Keratinocyte (primary cell): ENCODE results near the gene WARS2. TPM values are rescaled to one million over a fixed set of nuclear protein-coding genes. Genes with fewer than 3 reads are reported as not detected.

ENCODE experiments used
- DNase-seq: peaks from one replicate; pipeline ENCODE4 v3.0.0-alpha.2; 2011; ENCODE audit warnings: low read depth, missing footprints, low spot score
- FAIRE-seq: peaks from 2 replicates; lab custom pipeline; 2011; peaks lifted over from hg19 to GRCh38; lab: Jason Lieb, UNC
- H2AFZ ChIP-seq: 2 replicates; pipeline ENCODE4 v1.6.0; 2012; ENCODE audit warnings: low read length, control low read depth, inconsistent platforms; ENCODE audit not compliant: control insufficient read depth
- H3K27ac ChIP-seq: 2 replicates; pipeline ENCODE4 v1.5.1; 2011; ENCODE audit warnings: low read length; ENCODE audit not compliant: control insufficient read depth, insufficient read depth
- H3K27me3 ChIP-seq: 3 replicates; pipeline ENCODE4 v1.6.0; 2011; ENCODE audit warnings: low read length; ENCODE audit not compliant: control insufficient read depth, insufficient read depth; ENCODE audit errors: extremely low read depth
- H3K36me3 ChIP-seq, 2 experiments: 2 replicates in 1 of 2; 3 replicates in 1 of 2; pipeline ENCODE4 v1.5.1; 2011; ENCODE audit warnings: low read length in 2 of 2, mild to moderate bottlenecking in 1 of 2; ENCODE audit not compliant: control insufficient read depth in 2 of 2, insufficient read depth in 2 of 2; ENCODE audit errors: extremely low read depth in 1 of 2
- H3K4me1 ChIP-seq: 3 replicates; pipeline ENCODE4 v1.5.1; 2011; ENCODE audit warnings: low read length; ENCODE audit not compliant: control insufficient read depth, insufficient read depth; ENCODE audit errors: extremely low read depth
- H3K4me2 ChIP-seq: 3 replicates; pipeline ENCODE4 v1.6.0; 2011; ENCODE audit warnings: low read depth, low read length; ENCODE audit not compliant: control insufficient read depth, insufficient read depth; ENCODE audit errors: extremely low read depth
- H3K4me3 ChIP-seq, 3 experiments: fragments of 200-600 bp in 1 of 3; sonication (generic) in 1 of 3; 2 replicates in 2 of 3; 3 replicates in 1 of 3; pipeline ENCODE4 v1.5.1; 2011 to 2016; ENCODE audit warnings: low read length in 3 of 3, mild to moderate bottlenecking in 3 of 3, control low read depth in 2 of 3, inconsistent platforms in 1 of 3, low read depth in 1 of 3, mixed read lengths in 1 of 3, mixed run types in 1 of 3, moderate library complexity in 1 of 3; ENCODE audit not compliant: control insufficient read depth in 2 of 3, insufficient read depth in 2 of 3; ENCODE audit errors: extremely low read depth in 1 of 3
- H3K79me2 ChIP-seq: 2 replicates; pipeline ENCODE4 v1.6.0; 2012; ENCODE audit warnings: low read length; ENCODE audit not compliant: control insufficient read depth, insufficient read depth
- H3K9ac ChIP-seq: 3 replicates; pipeline ENCODE4 v1.6.0; 2011; ENCODE audit warnings: low read length; ENCODE audit not compliant: control insufficient read depth, insufficient read depth; ENCODE audit errors: extremely low read depth
- H3K9me1 ChIP-seq: 3 replicates; pipeline ENCODE4 v1.6.0; 2011; ENCODE audit warnings: low read length; ENCODE audit not compliant: control insufficient read depth, insufficient read depth; ENCODE audit errors: extremely low read depth
- H3K9me3 ChIP-seq: 2 replicates; pipeline ENCODE4 v1.5.1; 2012; ENCODE audit warnings: low read depth, low read length; ENCODE audit not compliant: control insufficient read depth
- H4K20me1 ChIP-seq: 3 replicates; pipeline ENCODE4 v1.6.0; 2011; ENCODE audit warnings: low read length; ENCODE audit not compliant: control insufficient read depth, insufficient read depth; ENCODE audit errors: extremely low read depth
- CTCF ChIP-seq, 3 experiments: IDR thresholded peaks in 1 of 3; conservative IDR thresholded peaks in 1 of 3; optimal IDR thresholded peaks in 1 of 3; 2 replicates in 2 of 3; 3 replicates in 1 of 3; pipeline versions ENCODE3 to v1.5.1; 2011; ENCODE audit warnings: low read length in 3 of 3, mild to moderate bottlenecking in 3 of 3, moderate library complexity in 2 of 3, control low read depth in 1 of 3, inconsistent platforms in 1 of 3; ENCODE audit not compliant: insufficient read depth in 2 of 3; ENCODE audit errors: extremely low read depth in 1 of 3
- EZH2 ChIP-seq: IDR thresholded peaks from one replicate; pipeline ENCODE4 v1.6.1; 2012; ENCODE audit warnings: inconsistent platforms, mild to moderate bottlenecking, low read length, moderate library complexity
- dilution Hi-C: fragments of 300-500 bp; cut with MboI; formaldehyde crosslinking; loops from one replicate; pipeline ENCODE4 v1.7.0; 2020; ENCODE audit warnings: low sequenced_read_pairs; ENCODE audit not compliant: extremely low pct_ligation_motif_present
- polyA plus RNA-seq, 5 experiments: library from polyadenylated mRNA; depleted of rRNA in 3 of 5; stranded (reverse) in 3 of 5; stranded (forward) in 1 of 5; unstranded in 1 of 5; fragments of >200 nt; gene quantifications; 1 replicate in 1 of 5; 2 replicates in 3 of 5; 3 replicates in 1 of 5; pipeline versions ENCODE4 v1.2.1 to v1.2.3, GENCODE V29; 2011 to 2012; ENCODE audit warnings: missing spikeins in 2 of 5, low read depth in 1 of 5, low replicate concordance in 1 of 5

WARS2 gene
- polyA plus RNA-seq, 1 donor (not counting 4 experiments of a cell fraction or from before 2014, with no cell fraction given), result 10.3 TPM

- Histone ChIP-seq H3K4me1 (no peaks in the 10 kb centered on the region), H3K27ac (no peak overlapping the region)
- dilution Hi-C loops, result no loop called here
These were observed 20.0 kb upstream of the WARS2 start for GRCh38 chr1:119160409-119160808.

GRCh38 chr1:119159966-119160365 is 19.5 kb upstream of the WARS2 start:
- dilution Hi-C loops, result no loop called here
- FAIRE-seq (no peak), DNase-seq (no peak)
- Histone ChIP-seq H3K9ac (no peak overlapping the region), H3K4me3 (no peak overlapping the region), H3K36me3 (peaks cover 0 to 7% of the 10 kb centered on the region in 2 experiments), H3K9me1 (no peaks in the 10 kb centered on the region), H3K4me2 (no peak overlapping the region), H3K79me2 (no peaks in the 10 kb centered on the region), H3K9me3 (no peaks in the 10 kb centered on the region), H3K4me1 (no peaks in the 10 kb centered on the region), H3K27ac (no peak overlapping the region), H2AFZ (no peak overlapping the region), H4K20me1 (no peaks in the 10 kb centered on the region), H3K27me3 (no peaks in the 10 kb centered on the region)
- TF ChIP-seq CTCF (optimal IDR thresholded peaks at IDR 0.05 in 1 of 3, IDR thresholded peaks at IDR 0.05 in 1 of 3, conservative IDR thresholded peaks at IDR 0.05 in 1 of 3; ENCODE audit: extremely low read depth in 1 of 3, insufficient read depth in 2 of 3, low read length in 3 of 3) (no peak), EZH2 (no peak)

More at GRCh38 chr1:119160409-119160808, 20.0 kb upstream of the WARS2 start:
- no peak for DNase-seq
- Histone ChIP-seq H3K79me2 (no peaks in the 10 kb centered on the region), H3K4me2 (no peak overlapping the region), H4K20me1 (no peaks in the 10 kb centered on the region), H3K9me1 (no peaks in the 10 kb centered on the region), H3K4me3 (no peak overlapping the region), H3K9ac (no peak overlapping the region), H3K27me3 (no peaks in the 10 kb centered on the region), H3K9me3 (no peaks in the 10 kb centered on the region), H2AFZ (no peak overlapping the region), H3K36me3 (peaks cover 0 to 7% of the 10 kb centered on the region in 2 experiments)
- FAIRE-seq, result no peak
- no peak for TF ChIP-seq CTCF (optimal IDR thresholded peaks at IDR 0.05 in 1 of 3, IDR thresholded peaks at IDR 0.05 in 1 of 3, conservative IDR thresholded peaks at IDR 0.05 in 1 of 3; ENCODE audit: extremely low read depth in 1 of 3, insufficient read depth in 2 of 3, low read length in 3 of 3)
- TF ChIP-seq EZH2, result no peak
